ENCODE measurements around the gene CDK8. TPM values are rescaled to one million over a fixed set of nuclear protein-coding genes. Genes with fewer than 3 reads are reported as not detected.

CDK8 gene
- polyA plus RNA-seq, 3 donors: 3.0 to 10.9 (median 3.3) TPM

DNA sequence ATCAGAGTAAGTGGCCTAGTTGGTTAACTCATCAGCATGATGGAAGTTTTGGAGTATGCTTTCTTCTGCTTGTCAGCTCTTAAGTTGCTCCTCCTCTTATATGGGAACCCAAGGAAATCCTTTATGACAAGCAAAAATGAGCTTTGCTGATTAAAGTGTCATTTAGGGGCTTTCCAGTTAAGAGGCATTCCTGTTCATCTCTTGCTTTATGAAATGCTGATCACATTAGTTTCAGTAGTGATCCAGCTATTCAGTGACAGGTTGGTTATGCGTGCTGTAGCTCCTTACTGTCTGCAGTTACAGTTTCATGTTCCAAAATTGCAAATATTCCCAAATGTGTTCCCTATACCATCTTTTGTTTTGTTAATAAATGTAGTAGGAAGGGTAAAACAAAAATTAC lies 146.6 kb downstream of the CDK8 start:
- Mint-ChIP-seq H3K36me3 (peaks cover 30 to 38% of the 10 kb centered on the region in 2 donors), H3K27ac (no peak overlapping the region), H3K4me3 (no peak overlapping the region), H3K27me3 (ENCODE audit: low read depth in 3 of 3) (no peaks in the 10 kb centered on the region), H3K4me1 (no peaks in the 10 kb centered on the region), H3K9me3 (no peaks in the 10 kb centered on the region)
- Histone ChIP-seq H3K79me2 (ENCODE audit: insufficient read depth, low read length) (no peaks in the 10 kb centered on the region), H2AFZ (ENCODE audit: insufficient read depth, low read depth, low read length, poor library complexity, severe bottlenecking) (no peak overlapping the region), H4K20me1 (ENCODE audit: insufficient read depth, low read length) (no peaks in the 10 kb centered on the region), H3K9me3 (replicated peaks in 1 of 2; ENCODE audit: control insufficient read depth in 1 of 2, insufficient read depth in 1 of 2, low read length in 2 of 2) (no peaks in the 10 kb centered on the region), H3K27me3 (ENCODE audit: control insufficient read depth in 2 of 2, insufficient read depth in 2 of 2, low read length in 2 of 2) (no peaks in the 10 kb centered on the region), H3K4me1 (ENCODE audit: control insufficient read depth in 1 of 2, insufficient read depth in 2 of 2, low read length in 2 of 2) (no peaks in the 10 kb centered on the region), H3K9ac (ENCODE audit: insufficient read depth, low read length, poor library complexity, severe bottlenecking) (no peak overlapping the region), H3K36me3 (replicated peaks in 1 of 2; ENCODE audit: control insufficient read depth in 1 of 2, insufficient read depth in 2 of 2, low read length in 2 of 2) (peaks cover 30 to 66% of the 10 kb centered on the region in 2 donors), H3K27ac (ENCODE audit: low read depth in 1 of 2, low read length in 2 of 2) (no peak overlapping the region), H3K4me3 (replicated peaks in 1 of 3; ENCODE audit: low read depth in 2 of 3, low read length in 3 of 3) (no peak overlapping the region), H3K4me2 (replicated peaks; ENCODE audit: extremely low read depth, low read length, poor library complexity, severe bottlenecking) (no peak overlapping the region)
- no peak for DNase-seq
- no CpG with 5 or more reads among the region's 1 CpG for WGBS (ENCODE audit: insufficient coverage)
- TF ChIP-seq, protein P1, sequence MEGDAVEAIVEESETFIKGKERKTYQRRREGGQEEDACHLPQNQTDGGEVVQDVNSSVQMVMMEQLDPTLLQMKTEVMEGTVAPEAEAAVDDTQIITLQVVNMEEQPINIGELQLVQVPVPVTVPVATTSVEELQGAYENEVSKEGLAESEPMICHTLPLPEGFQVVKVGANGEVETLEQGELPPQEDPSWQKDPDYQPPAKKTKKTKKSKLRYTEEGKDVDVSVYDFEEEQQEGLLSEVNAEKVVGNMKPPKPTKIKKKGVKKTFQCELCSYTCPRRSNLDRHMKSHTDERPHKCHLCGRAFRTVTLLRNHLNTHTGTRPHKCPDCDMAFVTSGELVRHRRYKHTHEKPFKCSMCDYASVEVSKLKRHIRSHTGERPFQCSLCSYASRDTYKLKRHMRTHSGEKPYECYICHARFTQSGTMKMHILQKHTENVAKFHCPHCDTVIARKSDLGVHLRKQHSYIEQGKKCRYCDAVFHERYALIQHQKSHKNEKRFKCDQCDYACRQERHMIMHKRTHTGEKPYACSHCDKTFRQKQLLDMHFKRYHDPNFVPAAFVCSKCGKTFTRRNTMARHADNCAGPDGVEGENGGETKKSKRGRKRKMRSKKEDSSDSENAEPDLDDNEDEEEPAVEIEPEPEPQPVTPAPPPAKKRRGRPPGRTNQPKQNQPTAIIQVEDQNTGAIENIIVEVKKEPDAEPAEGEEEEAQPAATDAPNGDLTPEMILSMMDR (IDR thresholded peaks at IDR 0.05): no peak
- intact Hi-C loops (cut with micrococcal nuclease): no loop called here

DNA sequence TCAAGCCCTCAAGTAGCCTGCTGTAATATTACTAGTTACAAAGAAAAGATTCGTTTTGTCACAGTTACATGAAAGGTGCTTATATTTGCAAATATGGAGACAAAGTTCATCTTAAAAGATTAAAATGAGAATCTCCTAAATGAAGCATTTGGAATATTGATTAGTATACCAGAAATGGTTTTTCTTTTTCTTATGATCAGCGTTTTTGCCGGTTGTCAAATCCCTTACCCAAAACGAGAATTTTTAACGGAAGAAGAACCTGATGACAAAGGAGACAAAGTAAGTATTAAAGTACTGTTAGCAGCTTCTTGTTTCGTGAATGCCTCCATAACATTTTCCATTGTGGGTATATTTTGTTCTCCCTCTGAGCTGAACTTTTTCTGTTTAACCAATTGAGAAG lies 147.1 kb downstream of the CDK8 start:
- H3K27ac ChIP-seq (ENCODE audit: low read depth in 1 of 2, low read length in 2 of 2): no peak overlapping the region
- no peaks in the 10 kb centered on the region for H3K4me1 Mint-ChIP-seq
- DNase-seq: no peak
- peaks cover 34 to 40% of the 10 kb centered on the region in 2 donors for H3K36me3 Mint-ChIP-seq
- no peaks in the 10 kb centered on the region for H3K27me3 ChIP-seq (ENCODE audit: control insufficient read depth in 2 of 2, insufficient read depth in 2 of 2, low read length in 2 of 2)
- intact Hi-C loops (cut with micrococcal nuclease): no loop called here
- no peaks in the 10 kb centered on the region for H3K79me2 ChIP-seq (ENCODE audit: insufficient read depth, low read length)
- no peaks in the 10 kb centered on the region for H3K9me3 Mint-ChIP-seq
- no CpG with 5 or more reads among the region's 6 CpGs for WGBS (ENCODE audit: insufficient coverage)
- H3K9ac ChIP-seq (ENCODE audit: insufficient read depth, low read length, poor library complexity, severe bottlenecking): no peak overlapping the region
- H3K27ac Mint-ChIP-seq: no peak overlapping the region
- peaks cover 30 to 66% of the 10 kb centered on the region in 2 donors for H3K36me3 ChIP-seq (replicated peaks in 1 of 2; ENCODE audit: control insufficient read depth in 1 of 2, insufficient read depth in 2 of 2, low read length in 2 of 2)
- no peaks in the 10 kb centered on the region for H4K20me1 ChIP-seq (ENCODE audit: insufficient read depth, low read length)
- H3K4me3 ChIP-seq (replicated peaks in 1 of 3; ENCODE audit: low read depth in 2 of 3, low read length in 3 of 3): no peak overlapping the region
- H3K9me3 ChIP-seq (replicated peaks in 1 of 2; ENCODE audit: control insufficient read depth in 1 of 2, insufficient read depth in 1 of 2, low read length in 2 of 2): no peaks in the 10 kb centered on the region
- H3K4me3 Mint-ChIP-seq: no peak overlapping the region
- no peak overlapping the region for H3K4me2 ChIP-seq (replicated peaks; ENCODE audit: extremely low read depth, low read length, poor library complexity, severe bottlenecking)
- H3K27me3 Mint-ChIP-seq (ENCODE audit: low read depth in 3 of 3): no peaks in the 10 kb centered on the region
- no peaks in the 10 kb centered on the region for H3K4me1 ChIP-seq (ENCODE audit: control insufficient read depth in 1 of 2, insufficient read depth in 2 of 2, low read length in 2 of 2)
- H2AFZ ChIP-seq (ENCODE audit: insufficient read depth, low read depth, low read length, poor library complexity, severe bottlenecking): no peak overlapping the region
- TF ChIP-seq, protein P1 (IDR thresholded peaks at IDR 0.05): no peak
